ENCODE measurements around the gene ZNF341.

Gene ZNF341

DNA sequence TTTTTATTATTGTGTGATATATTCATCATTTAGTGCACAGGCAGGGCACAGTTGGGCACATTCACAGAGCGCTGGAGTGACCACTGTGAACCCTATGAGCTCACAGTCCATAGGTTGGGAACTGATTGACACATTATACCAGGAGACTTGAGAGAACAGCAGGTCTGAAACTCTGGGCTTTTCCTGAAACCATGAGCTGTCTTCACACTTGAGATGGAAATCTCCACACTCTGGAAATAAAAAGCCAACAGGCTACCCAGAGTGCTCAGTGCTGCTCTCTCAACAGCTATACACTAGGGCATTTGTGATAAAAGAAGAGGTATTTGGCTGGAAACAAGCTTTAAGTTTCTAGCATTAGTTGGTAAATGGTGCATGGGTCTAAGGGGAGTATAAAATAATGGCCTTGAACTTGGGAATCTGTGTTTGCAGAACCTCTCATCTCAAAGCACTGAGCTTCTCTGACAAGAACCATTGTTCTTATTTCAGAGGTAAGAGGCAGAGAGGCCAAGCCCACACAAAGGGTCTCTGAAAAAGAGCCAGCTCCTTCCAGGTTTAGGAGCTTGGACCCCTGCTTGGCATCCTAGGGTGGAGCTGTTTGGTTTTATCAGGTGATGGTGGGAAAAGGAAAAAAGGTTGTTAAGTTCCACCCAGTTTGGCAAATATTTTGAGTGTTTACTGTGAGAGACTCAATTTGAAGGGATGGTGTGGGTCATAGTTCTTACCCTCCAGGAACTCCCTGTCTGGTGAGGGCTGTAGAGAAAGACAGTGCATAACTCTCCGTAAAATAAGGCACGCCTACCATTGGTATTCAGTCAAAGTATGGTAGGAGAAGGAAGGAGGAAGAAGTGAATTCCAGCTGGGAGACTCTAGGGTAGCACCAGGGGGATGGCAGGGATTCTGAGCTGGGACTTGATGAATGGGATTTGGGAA, 93.8 kb downstream of the ZNF341 start:
- DNase-seq (ENCODE audit: low spot score): no peak

DNA sequence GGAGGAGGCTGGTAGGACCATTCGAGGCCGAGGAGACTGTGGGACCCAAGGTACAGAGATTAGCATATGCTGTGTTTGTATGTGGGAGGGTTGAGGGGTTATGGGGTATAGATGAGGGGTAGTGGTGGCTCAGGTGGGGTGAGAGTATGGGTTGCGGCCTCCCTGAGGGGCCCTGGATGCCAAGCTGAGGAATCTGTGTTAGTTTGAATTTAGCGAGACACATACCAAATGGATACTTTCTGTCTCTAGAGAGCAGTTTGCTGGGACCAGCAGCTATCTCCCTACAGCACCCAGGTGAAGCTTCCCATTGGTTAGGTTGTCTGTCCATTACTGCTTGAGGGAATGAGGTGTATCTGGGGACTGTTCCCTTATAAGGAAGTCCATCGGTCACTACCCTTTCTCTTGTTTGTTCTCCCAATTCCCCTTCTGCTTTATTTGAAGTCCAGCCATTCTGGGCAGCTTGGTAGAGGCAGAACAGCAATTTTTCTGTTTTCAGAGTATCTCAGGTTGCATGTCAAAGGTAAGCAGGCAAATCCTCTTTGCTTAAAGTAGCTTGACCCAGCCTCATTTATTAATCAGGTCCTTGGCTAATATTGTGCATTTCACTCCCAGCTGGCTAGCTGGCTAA, 94.6 kb downstream of the ZNF341 start:
- DNase-seq (ENCODE audit: low spot score): no peak

DNA sequence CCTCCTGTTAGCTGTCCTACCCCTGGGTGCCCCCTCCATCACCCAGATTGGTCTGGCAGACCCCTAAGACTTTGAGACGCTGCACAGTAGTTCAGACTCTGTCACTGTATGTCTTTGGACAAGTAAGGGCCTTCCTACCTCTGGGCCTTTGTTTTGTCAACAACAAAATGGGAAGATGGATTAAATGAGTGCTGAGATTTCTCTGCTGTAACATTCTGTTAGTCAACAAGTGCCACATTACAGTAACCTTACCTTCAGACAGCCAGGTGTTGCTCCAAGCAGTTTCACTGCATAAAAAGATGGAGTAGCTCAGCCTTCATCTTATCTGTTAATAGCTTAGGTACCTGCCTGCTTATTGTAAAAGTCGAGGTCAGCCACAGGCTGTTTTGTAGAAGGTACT, 95.3 kb downstream of the ZNF341 start:
- no peak for DNase-seq (ENCODE audit: low spot score)

DNA sequence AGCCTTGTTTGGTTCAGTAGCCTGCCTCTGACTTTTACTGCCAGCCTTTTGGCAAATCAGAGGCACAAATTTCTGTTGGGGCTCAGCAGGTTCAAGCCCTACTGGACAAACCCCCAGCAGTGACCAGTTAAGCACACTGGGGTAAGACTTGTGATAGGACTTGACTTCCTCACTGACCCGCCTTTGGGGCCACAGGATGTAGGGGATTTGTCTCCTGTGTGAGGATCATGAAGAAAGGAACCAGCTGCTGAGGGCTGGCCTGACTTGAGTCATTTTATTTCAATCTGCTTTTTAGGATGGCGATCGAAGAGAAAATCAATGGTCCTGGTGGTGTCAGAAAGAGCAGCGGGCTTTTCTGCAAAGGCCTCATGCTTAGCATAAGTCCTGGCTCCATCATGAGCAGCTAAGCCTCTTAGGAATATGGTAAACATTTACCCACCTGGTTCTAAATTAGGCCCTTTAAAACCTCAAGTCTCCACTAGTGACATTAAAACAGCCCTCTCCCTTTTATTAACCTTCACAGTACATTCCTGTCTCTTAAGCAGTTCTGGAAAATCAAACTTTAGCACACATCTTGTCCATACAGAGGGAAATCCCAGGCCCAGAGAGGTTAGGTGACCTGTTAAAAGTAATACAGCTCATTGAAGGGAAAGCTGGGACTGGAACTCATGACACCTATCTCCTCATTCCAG, 96.0 kb downstream of the ZNF341 start:
- DNase-seq (ENCODE audit: low spot score): no peak

DNA sequence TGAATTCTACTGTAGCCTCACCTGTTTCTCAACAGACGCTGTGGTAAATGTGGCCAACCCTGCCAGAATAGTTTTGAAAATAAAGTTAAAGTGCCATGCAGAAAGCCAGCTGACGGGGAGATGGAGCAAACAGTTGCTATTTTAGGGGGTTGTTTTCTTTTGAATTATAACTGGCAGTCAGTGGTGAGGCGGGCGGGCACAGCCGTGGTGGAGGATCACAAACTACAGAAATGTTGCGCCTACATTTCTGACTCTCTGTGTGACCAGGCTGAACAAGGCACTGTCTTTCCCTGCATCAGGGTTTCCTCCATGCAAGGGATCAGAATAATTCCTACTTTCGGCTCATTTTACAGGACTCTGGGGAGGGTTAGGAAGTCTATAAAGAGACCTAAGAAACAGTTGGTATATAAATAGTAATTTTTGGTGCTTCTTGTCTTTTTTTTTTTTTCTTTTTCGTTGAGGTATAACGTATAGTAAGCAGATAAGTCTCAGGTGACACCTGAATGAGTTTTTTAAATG, 96.6 kb downstream of the ZNF341 start:
- no peak for DNase-seq (ENCODE audit: low spot score)

DNA sequence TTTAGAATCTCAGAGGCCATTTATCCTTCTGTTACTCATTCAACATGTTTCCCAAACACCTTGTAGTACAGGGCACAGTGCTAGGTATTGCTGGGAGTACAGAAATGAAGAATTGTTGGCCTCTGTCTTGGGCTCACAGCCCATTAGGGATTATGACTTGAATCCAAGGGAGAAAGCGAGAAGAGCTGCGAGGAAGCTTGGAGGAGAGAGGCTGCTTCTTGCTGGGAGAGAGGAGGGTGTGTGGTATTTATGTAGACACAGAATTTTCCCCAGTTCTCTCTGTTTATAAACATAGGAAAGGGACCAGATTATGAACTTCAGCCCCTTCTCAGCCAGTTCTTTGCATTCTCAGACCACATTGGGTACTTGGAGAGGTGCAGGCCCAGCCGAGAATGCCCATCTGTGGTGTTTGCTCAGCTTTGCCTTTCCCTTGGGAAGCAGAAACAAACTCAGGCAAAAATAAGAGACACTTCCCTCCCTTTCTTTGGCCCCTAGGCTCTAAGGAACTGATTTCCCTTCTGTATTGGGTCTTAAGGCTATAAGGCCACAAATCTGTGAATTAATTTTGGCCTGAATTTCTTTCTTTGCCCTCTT, 97.3 kb downstream of the ZNF341 start:
- no peak for DNase-seq (ENCODE audit: low spot score)

DNA sequence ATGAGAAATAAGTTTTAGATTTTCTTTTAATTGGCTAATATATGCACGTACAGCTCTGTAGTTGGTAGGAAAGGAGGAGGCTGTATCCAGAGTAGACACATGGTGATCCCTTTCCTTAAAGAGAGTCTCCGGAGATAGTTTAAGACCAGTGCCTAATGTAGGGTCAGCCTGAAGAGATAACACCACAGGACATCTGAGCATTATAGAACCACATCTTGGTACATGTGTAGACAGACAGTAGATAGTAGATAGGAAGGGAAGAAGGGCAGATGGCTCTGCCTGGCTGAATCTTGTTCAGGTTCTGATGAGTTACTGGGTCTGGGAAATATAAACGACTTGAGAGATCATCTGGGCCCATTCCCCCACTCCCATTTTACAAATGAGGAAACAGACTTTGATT, 97.8 kb downstream of the ZNF341 start:
- no peak for DNase-seq (ENCODE audit: low spot score)

DNA sequence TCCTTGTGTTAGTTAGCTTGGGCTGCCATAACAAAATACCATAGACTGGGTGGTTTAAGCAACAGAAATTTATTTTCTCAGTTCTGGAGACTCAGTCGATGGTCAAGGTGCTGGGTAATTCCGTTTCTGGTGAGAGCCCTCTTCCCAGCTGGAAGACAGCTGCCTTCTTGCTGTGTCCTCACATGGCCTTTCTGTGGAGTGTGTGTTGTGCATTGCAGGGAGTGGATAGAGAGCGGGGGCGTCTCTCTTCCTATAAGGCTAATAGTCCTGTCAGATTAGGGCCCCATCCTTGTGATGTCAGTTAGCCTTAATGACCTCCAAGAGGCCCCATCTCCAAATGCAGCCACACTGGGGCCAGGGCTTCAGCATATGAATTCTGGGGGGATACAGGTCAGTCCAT, 98.6 kb downstream of the ZNF341 start:
- no peak for DNase-seq (ENCODE audit: low spot score)

DNA sequence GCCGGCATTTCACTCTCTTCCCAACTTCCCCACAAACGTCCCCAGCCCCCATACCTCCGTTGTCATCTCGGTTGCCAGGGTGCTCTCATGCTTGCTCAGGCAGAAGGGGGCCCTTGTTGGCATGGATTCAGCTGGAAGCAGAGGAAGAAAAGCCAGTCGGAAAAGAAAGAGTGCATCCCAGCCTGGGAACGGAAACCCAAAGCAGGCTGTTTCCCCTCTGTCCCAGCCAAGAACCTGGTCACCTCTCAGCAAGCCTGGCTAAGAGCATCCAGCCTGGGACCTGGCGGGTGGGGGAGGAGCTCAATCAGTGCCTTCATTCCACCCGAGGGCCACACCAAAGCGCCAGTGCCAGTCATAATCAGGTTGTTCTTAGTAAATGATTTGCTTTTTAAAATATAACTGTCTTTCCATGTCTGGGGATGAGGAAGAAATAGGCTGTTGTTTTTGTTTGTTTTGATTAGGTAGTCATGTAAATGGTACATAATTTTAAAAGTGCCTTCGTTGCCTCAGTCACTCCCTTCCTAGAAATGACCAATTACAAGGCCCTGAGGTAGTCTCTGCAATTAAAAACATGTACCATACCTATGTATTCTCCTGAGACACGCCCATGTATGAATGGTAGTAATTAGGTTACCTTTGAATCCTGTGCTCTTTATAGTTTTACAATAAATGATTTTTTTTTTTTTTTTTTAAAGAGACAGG, 100.5 kb downstream of the ZNF341 start:
- DNase-seq (ENCODE audit: low spot score): no peak

DNA sequence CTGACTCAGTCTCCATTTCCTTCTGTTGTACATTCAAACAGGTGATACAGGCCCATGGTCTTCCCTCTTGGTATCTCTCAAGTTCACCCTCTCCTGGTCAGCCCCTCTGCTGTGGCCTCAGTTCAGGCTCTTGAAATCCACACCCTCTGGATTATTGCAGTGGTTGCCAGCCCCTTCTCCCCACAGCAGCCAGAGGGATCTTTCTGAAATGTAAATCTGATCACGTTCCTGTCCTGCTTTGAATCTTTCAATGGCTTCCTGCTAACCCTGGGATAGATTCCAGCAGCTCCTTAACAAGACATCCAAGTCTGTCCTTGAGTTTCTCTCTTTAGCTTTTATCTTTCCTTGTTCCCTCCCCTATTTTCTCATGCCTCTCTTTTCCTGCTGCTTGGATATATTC, 101.5 kb downstream of the ZNF341 start:
- DNase-seq (ENCODE audit: low spot score): no peak

DNA sequence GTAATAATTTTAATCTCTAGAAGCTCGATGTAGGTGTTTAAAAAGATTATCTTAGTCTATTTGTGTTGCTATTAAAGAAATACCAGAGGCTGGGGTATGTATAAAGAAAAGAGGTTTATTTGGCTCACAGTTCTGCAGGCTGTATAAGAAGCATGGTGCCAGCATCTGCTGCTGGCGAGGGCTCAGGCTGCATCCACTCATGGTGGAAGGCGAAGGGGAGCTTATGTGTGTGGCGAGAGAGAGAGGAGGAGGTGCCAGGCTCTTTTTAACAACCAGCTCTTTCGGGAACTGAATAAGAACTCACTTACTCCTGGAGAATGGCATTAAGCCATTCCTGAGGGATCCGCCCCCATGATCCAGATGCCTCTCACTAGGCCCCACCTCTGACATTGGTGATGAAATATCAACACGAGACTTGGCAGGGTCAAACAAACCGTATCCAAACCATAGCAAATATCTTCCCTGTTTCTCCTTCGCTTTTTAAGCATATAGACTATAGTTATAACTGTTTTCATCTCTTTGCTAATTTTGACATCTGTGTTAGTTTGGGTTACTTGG, 103.9 kb downstream of the ZNF341 start:
- no peak for DNase-seq (ENCODE audit: low spot score)

DNA sequence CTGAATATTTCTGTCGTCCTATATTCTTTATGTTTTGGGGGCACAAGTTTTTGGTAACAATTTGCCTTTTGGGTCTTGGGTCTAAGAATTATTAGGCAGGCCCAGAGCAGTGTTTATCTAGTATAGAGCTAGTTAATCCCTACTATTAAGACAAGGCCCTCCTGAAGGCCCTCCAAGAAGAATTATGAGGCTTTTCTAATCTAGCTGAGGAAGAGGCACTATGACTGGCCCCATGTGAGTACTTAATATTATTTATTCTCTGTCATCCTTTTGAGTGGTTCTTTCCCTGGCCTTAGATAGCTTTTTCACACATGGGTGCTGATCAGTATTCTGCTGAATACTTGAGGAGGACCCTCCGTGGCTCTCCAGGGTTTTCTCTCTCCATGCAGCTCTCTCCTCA, 104.5 kb downstream of the ZNF341 start:
- no peak for DNase-seq (ENCODE audit: low spot score)

DNA sequence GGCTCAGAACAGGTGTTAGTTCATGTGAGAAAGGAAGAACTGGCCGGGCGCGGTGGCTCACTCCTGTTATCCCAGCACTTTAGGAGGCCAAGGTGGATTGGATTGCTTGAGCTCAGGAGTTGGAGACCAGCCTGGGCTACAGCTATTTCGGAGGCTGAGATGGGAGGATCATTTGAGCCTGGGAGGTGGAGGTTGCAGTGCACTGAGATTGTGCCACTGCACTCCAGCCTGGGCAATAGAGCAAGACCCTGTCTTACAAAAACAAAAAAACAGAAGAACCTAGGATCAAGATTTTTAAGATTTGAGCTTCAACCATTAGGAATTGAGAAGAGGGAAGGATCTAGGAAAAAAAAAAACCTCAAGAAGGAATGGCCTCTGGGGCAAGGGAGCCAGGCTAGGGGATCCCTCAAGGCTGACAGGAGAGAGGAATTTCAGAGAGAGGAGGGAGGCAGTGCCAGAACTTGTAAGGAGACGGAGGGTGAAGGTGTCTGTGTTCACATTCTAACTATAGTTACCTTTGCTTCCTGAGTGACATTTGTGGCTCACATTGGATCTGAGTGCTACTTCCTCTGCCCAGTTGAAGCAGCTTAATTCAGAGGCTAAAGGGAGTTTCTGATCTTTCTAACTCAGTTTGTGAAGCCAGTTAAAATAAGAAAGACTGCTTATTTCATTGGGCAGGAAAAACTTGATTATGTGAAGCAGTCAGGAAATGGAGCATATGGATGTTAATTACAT, 105.5 kb downstream of the ZNF341 start:
- DNase-seq (ENCODE audit: low spot score): no peak

DNA sequence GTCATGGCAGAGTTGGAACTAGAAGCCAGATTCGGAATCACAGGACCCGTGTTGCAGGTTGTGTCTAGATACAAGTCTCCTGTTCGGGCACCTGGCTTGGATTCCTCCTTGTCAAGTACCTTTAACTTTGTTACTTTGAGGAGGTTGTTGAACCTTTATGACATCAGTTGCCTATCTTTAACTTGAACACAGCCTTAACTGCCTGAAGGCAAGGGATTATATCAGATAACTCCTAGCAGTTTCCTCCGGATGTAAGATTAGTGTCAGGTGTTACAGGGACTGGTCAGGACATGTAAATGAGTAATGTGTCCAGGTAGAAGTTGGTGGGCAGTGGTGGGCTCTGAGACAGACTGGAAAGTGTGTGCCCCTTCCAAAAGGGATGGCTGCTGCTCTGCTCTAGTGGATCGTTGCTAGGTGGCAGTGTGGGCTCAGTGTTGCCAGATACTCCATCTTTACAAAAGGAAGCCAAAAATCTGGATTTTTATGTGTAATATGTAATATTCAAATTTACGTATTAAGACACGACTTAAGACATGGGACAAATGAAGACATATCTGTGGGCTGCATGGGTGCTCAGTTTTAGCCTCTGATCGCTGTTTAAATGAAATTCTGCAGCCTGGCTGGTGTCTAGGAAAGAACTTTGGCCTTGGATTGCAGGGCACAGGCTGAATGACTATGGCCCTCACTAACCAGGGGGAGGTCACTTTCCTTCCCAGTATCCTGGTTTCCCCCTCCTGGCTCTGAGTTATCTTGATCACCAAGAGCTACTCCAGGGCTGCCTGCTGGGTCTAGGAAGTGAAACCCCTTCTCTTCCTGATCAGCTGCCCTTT, 106.5 kb downstream of the ZNF341 start:
- no peak for DNase-seq (ENCODE audit: low spot score)

DNA sequence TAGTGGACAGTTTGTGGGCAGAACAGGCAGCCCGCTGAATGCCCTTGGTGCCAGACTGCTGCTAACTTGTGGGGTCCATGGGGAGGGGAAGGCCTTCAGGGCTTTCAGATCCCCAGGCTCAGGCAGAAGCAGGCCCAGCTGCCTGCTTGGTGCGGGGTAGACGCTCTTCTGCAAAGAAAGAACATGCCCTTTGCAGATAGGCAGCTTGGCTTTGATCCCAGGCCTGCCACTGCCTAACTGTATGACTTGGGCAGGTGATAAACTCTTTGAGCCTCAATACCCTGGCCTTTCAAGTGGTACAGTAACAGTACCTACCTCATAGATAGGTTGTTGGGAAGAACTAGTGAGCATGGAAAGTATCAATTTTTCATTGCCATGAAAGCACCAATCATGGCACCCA, 107.8 kb downstream of the ZNF341 start:
- DNase-seq (ENCODE audit: low spot score): no peak

DNA sequence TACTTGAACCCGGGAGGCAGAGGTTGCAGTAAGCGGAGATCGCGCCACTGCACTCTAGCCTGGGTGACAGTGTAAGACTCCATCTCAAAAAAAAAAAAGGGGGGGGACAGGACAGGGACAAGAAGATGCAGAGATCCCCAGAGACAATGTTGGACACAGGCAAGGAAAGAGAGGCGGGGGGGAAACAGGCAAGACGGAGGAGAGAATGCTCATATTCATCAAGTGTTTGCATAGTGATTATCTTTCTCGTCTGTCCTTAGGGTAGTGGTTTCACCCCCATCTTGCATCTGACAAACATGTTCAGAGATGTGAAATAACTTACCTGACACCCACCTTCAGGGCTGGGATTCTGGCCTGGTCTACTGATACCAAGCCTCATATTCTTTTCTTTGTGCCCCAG, 108.4 kb downstream of the ZNF341 start:
- no peak for DNase-seq (ENCODE audit: low spot score)

DNA sequence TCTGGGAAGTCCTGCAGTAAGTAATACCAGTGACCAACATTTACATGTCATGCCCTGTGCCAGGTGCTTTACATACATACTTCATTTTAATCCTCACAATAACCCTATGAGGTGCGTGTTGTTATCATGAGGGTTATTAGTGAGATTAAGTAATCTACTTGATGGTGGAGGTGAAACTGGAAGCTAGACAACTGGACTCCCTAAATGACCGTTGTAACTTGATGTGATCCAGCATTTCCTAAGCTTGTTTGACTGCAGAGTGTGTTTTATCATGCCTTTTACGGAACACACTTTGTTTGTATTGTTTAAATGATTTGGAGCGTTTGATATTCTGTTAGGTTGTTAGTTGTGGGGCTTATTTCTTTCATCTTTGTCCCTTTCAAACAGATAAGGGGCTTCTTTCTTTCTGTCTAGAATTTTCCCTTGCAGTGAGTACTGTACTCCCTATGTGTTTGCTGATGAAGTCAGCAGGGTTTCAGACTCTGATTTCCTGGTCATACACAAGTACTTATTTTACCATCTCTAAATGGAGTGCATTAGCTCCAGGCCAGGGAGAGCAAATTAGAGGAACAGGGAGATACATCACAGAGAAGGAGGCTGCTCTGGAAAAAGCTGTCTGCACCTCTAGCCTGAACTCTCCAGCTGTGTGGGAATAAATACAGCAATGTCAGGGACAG, 109.1 kb downstream of the ZNF341 start:
- no peak for DNase-seq (ENCODE audit: low spot score)

DNA sequence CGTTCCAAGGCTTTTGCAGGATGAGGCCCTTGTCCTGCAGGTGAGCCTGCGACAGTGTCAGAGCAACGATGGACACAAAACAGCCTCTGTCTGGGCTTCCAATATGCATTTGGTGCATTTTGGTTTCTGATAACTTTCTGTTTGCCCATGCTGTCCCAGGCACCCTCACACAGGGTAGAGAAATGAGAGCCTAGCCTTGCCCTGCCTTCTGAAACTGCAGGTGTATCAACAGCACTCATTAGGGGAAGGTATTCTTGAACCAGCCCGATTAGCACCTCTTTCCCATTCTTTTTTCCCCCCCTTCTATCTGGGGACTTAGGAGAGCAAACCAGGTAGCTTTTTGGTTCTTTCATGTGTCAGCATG, 109.6 kb downstream of the ZNF341 start:
- no peak for DNase-seq (ENCODE audit: low spot score)
